NCI-H128 (cell line): ENCODE measurements around the gene ASPM.
"Not testable (repeated sequence)": the region's sequence is repeated elsewhere in the genome, so short reads cannot be mapped to it uniquely, and the experiment has no call there.

Source experiments
- DNase-seq: peaks from one replicate; lab custom pipeline; 2025; ENCODE audit not compliant: unreplicated experiment; lab: John Stamatoyannopoulos, UW

Gene ASPM

DNA sequence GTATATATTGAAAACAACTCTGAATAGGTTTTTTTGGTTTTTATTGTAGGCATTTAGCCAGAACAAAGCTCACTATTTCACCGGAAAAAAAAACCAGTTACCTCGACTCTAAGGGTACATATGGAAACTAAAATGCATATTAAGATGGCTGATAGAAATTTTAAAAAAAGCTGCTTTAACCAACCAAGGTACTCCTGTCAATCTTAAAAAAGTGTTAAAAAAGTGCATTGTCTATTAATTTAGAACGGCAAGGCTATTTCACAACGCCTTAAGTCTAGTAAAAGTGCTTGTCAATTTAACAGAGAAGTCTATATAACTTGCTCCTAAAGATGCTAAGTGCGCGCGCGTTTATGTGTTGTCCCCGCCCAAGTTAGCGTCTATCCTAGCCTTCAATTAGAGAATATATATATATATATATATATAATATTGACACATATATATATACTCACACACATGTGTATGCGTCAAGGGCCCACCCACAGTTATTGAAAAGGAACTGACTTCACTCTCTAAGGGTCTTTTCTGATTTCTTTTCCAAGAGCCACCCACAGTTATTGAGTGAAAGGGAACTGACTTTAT is 934 bp downstream of the ASPM start:
- no peak for DNase-seq

DNA sequence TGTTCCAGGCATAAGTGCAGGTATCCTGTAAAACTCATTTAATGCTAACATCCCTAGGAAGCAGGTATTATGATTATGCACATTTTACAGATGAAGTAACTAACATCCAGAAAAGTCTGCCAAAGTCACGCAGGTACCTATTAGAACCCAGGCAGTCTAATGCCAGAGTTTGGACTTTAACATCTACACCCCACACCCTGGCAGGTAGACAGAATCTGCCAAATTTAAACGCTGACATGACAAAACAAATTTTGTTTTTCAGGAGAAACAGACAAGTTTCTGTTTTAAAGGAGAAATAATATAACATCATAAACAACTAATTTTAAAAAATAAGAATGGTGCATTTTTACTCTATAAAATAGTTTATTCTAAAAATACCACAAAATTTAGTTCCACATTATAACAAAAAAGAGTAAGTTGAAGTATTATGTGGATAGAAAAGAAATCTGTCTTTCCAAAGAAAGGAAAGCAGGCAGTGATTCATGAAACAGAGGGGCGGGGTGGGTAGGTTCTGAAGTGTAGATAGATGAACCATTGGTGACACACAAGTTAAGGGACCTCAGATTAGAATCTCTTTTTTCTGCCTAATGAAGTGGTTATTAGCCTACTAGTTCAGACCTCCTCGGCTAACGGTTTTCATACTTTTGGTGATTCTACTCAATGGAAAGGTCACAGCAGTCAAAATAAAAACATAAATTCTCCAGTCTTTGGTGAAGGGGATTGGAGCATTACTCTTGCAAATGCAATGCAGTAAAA is 1.7 kb downstream of the ASPM start:
- no peak for DNase-seq

- no peak for DNase-seq
Measured at GRCh38 chr1:197143276-197143675, 3.2 kb downstream of the ASPM start.

GRCh38 chr1:197141575-197141974 is 4.9 kb downstream of the ASPM start:
- DNase-seq, result no peak

DNA sequence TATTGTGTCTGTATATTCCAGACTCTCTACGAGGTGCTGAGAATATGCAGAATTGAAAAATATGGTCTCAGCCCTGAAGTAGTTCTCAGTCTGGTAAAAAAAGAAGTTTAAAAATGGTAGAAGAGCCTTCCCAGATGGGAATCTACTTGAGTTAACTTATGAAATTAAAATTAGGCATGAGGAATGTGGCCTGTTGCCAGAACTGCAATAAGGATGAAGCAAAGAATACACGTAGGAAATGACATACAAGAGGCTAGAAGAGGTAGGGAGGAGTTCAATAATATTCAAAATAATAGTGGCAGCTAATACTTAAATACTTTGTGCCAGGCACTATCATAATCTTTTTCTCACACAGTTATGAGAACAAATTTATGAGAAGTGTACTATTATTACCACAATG is 6.3 kb downstream of the ASPM start:
- no peak for DNase-seq

DNA sequence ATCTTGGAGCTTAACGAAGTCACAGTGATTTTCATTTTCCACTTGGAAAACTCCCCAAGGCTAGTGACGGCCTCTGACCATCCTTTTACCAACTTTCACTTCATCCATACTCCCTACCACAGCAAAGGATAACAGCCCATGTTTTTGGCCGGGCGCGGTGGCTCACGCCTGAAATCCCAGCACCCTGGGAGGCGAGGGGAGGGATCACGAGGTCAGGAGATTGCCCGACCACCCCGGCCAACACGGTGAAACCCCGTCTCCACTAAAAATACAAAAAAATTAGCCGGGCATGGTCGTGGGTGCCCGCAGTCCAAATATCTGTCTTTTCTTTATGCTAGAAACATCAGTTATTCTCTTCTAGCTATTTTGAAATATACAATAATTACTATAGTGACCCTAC is 7.3 kb downstream of the ASPM start:
- no peak for DNase-seq

DNA sequence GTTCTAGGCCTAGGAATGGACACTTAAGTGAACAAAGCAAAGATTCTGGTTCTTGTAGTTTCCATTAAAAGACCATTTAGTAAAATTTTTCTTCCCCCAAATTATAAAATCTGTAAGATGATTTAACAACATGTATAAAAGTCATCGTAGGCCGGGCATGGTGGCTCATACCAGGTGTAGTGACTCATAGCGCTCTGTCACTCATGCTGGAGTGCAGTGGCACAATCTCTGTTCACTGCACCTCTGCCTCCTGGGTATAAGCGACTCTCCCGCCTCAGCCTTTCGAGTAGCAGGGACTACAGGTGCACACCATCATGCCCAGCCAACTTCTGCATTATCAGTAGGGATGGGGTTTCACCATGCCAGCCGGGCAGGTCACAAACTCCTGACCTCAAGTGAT is 9.1 kb downstream of the ASPM start:
- DNase-seq, result no peak

- DNase-seq, result no peak
Measured at GRCh38 chr1:197130677-197131304, 15.7 kb downstream of the ASPM start.

GRCh38 chr1:197129698-197130097 is 16.8 kb downstream of the ASPM start:
- DNase-seq, result no peak

GRCh38 chr1:197127246-197127912 is 19.1 kb downstream of the ASPM start:
- DNase-seq, result no peak

DNA sequence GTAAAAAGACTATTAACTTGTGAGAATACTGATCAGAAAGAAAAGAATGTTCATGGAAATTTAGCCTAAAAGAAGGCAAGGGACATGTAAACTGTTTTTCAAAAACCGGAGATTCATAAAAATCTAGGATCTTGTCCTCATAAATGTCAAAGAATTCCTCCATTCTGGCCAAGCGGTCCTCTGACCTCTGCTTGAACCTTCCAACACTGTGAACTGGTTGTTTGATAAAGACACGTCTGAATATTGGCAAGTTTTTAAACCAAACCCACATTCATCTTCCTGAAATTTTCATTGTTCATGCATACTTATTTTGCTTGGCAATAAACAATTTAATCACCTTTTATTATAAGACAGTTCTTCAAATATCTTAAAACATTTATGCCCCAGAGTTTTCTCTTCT is 19.8 kb downstream of the ASPM start:
- DNase-seq, result no peak

DNA sequence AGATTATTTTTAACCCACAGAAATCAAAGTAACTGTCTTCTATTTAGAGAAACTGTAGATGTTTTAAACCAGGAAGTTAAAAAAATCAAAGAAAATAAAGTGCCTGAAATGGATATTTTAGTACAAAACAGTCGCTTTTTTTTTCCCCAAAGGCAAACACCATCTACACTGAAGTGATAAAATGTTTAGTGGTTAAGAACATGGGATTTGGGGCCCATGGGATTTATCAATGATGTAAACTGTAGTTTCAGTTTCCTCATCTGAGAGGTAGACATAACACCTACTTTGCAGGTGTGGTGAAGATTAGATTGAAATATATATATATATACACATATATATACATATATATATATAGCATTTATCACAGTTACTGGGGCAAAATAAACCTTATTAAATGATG is 22.1 kb downstream of the ASPM start:
- DNase-seq, result no peak

- no peak for DNase-seq
Measured at GRCh38 chr1:197116156-197116555, 30.3 kb downstream of the ASPM start.

- DNase-seq, result no peak
Measured at GRCh38 chr1:197106869-197107268, 39.6 kb downstream of the ASPM start.

- no peak for DNase-seq
Measured at GRCh38 chr1:197103300-197103699, 43.2 kb downstream of the ASPM start.

GRCh38 chr1:197101978-197102377 is 44.5 kb downstream of the ASPM start:
- DNase-seq, result no peak

DNA sequence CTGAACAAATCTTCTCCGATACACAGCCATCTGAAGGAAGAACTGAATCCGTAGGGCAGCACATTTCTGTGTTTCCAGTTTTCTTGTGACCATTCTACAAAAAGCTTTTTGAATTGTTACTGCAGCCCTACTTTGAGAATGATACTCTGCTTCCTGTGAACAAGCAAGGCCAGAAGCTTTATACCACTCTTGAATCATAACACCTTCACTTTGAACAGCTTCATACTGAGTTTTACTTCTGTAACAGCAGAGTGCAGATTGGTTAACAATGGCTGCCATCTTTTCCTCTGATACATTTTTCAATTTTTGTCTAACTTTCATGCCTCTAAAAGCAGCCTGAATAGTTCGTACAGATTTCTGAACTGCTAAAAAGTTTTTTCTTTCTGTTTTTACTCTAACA is 45.8 kb downstream of the ASPM start:
- no peak for DNase-seq

DNA sequence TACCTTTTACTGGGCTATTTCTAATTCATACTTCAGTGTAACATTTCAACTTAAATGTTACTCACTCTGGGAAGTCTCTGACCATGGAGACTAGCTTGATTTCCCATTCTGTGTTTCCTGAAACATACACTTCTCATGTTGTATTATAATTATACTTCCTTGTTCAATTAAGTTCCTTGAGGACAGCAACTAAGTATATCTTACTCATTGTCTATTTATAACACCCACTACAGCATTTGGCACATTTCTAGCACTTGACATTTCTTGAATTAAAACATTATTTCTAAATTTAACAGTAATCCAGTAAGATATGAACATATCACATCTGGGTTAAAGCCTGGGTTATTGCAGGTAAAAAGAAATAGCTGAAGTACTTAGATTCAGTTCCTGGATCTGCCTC is 47.0 kb downstream of the ASPM start:
- DNase-seq, result no peak

DNA sequence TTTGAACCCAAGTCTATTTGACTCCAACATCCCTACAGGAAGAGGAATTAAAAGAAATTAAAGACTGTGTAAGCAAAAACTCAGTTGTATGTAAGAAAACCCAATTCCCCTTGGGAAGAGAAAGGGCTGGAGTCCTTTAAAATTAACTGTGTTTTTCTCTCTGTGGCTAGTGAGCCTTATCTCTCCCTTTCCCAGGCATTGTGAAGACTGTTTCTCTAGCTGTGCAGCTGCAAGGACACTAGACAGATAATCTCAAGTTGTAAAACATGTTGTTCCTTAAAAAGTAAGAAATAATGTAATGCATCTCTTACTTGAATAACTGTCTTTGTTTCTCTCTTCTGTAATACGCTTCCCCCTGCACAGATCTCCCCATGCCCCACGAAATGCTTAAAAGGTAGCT is 49.5 kb downstream of the ASPM start:
- not testable (repeated sequence) for DNase-seq

GRCh38 chr1:197096137-197096536 is 50.3 kb downstream of the ASPM start:
- no peak for DNase-seq

GRCh38 chr1:197093226-197093885 is 53.1 kb downstream of the ASPM start:
- no peak for DNase-seq
